HG03139 (cell line): ENCODE measurements around the gene ADD3.
"Not testable (repeated sequence)": the region's sequence is repeated elsewhere in the genome, so short reads cannot be mapped to it uniquely, and the experiment has no call there.

ENCODE experiments used
- ATAC-seq: cut with Tn5 transposase; IDR thresholded peaks from one replicate; pipeline ENCODE4 v1.9.1; 2021; ENCODE audit not compliant: unreplicated experiment

Gene ADD3

DNA sequence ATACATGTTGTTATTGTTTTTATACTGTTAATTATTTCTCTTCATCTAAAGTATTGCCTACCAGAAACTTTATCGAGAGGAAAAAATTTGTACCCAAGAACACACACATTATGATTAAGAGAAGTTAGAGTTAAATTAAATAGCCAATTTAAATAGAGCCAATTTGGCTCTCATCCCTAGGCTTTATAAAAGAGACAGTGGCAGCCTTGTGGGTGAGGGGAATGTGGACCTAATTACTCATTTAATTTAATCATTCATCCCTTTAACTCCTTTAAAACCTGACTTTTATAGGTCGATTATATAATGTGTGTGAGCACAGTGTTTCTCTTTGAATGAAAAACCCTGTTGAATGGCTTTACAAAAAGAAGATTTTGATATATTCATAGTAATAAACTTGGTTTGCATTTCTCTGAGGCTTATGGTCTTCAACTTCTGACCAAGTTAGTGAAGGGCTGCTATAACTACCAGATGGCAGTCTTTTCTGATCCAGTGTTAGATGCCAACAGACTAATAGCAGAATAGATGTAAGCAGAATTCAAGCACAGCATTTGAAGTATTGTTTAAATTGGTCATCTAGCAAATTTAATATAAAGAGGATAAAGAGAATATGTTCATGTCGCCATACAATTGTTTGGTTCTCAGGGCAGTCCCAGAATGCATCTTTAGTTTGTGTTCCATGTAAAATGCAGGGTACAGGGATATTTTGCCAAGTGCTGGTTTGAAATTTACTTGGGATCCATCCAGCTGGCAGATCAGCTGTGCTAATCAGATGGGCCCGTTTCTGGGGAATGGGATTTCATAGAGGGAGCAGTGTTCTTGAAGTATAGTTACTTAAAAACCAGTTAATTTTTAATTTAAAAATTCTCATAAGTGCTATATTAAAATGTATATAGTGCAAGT is 25.3 kb downstream of the ADD3 start:
- ATAC-seq, result no peak

DNA sequence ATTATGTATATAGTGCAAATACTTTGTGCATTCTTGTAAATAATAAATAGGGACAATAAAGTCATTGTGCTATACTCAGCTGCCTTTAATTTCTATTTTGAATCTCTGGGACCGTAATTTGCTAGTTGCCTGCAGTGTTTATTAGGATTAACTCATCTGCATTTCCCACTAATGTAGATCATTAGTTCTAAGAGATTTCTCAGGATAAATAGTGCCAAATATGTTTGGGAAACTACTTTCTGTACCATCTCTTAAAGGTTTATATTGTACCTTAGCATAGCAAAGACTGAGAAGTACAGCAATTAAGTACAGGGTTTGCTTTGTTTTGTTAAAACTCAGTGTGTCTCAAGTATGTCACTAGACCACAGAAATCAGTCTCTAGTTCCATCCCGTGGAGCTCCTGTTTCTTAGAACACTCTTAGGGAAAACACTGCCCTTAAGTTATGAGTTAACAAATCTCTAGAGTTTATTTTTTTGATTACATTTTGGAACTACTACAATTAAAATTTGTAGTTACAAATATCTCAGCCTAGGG is 26.0 kb downstream of the ADD3 start:
- no peak for ATAC-seq

DNA sequence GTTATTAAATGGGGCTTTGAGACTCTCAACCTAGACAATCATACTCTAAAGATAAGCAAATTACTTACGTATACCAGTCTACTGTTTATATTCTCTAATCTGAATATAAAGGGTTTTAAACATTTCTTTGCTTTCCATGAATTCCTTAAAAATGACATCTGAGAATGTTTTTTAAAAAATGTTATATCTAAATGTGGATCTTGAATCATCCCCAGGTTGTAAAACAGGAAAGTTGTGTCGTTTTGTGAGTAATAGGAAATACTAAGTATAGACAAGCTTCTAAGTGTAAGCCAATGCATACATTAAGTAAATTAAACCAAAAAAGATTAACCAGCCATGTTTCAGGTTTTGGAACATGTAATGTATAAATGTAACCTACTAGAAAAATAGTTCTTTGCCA is 26.8 kb downstream of the ADD3 start:
- ATAC-seq, result no peak

DNA sequence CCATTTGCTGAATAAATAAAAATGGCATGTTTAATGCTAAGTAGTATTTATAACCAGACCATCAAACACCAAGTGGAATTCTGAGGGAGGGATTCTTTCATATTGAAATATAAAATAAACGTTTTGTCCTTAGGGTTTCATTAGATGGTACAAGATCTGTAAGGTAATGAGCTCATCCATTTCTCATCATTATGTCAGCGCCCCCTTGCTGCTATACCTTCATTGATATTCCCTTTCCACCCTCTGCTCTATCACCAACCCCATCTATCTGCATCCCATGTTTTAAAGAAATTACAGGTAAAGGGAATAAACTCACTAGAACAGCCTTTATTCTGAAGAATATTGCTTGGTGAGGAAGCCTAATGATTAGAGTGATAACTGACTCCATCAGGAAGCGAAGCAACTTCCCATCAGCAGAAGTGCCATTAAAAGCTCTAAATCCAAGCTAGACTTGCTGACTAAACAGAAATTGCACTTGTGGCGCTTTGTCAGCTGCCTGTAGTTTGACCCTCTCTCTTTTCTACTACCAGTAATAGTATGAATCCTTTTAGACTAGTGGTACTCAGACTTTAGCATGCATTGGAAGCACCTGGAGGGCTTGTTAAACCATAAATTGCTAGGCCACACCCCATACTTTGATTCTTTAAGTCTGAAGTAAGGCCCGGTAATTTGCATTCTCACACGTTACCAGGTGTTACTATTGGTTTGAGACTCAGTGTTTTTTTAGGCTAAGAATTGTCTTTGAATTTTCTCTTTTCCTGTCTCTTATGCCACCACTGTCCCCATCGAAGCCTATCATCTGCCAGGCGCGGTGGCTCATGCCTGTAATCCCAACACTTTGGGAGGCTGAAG is 27.5 kb downstream of the ADD3 start:
- no peak for ATAC-seq

DNA sequence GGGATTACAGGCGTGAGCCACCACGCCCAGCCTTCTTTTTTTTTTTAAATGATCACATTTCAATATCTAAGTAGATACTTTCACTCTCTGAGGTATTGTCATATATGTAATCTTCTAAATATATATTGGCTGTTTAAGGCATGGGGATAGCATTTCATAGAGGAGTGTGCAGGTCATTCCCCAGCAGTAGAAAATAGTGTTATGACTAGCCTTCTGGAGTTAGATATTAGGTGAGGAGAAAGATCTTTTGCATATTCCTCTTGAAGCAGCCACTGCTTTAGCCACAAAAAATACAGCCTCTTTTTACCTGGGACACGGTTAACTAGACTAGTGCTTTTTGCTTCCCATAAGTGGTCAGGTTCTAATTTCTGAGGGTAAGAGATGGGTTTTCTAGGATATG is 28.9 kb downstream of the ADD3 start:
- peak; percentile 76 for ATAC-seq

DNA sequence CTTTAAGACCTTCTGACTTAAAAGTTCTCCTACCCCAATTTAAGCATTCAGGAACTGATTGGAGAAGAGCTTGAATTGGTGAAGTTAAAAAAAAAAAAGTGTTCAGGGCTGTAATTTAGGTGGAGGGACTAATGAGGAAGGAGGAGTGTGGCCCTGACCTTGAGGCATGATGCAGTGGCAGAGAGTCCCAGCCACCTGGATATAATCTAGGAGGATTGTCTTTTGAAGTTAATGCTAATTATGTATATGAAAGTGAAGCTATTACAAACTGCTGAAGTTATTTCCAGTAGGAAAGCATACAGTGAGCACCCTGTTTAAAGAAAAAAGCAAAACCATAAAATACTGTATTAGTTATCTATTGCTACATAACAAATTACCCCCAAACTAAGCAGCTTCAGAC is 31.5 kb downstream of the ADD3 start:
- no peak for ATAC-seq

DNA sequence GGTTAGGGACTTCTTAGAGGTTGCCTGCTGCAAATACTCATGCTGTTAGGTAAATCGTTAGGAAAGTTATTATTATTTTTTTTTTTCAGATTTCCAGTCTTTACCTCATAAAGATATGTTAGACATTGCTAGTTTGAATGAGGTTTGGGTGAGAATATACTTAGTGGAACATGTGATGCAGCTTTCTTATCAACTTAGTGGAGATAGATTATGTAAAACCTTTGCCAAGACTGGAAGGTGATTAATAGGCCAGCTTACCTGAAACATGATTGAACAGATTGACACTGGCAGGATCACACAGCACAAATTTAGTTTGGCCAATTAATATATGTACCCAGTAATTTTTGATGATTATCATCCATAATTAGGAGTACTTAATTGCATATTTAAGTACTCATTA is 32.3 kb downstream of the ADD3 start:
- no peak for ATAC-seq

DNA sequence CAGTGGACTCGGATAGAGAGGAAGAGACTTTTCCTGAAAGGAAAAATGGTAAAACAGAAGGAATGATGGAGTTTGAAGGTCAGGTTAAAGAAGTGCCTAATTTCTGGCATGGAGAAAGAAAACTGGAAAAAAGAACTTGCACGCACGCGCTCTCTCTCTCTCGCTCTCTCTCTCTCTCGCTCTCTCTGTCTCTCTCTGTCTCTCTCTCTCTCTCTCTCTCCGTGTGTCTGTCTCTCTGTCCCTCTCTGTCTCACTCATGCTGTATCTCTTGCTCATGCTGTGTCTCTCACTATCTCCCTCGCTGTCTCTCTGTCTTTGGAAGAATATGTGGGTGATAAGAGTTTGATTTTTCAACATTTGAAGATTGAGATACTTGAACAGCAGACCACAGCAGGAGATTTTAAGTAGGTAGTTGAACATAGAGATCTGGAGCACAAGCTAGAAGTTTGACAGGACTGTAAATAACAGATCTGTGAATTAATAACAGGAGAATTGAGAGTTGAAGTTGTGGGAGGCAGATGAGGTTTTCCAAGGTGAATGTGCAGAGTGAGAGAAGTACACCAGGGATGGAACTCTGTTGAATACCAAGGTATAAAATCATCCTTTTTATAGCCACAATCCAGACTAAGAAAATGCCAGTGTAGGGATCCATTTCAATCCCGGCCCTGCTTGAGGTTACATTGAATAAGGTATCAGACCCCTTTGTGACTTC is 33.1 kb downstream of the ADD3 start:
- ATAC-seq, result no peak

DNA sequence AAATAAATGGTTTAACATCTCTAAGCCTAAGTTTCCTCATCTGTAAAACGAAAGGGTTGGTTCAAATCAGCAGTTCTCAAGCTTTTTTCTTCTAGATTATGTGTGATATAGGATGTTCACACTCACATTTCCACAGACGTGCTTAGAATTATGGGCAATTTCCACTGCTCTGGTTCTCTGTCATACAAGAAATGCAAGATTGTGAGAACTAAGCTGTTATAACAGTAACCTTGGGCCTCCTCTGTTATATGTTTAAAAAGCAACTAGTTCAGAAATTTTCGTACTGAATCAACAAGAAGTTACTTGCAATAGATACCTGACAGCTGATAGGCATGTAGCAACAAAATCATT is 33.7 kb downstream of the ADD3 start:
- no peak for ATAC-seq

DNA sequence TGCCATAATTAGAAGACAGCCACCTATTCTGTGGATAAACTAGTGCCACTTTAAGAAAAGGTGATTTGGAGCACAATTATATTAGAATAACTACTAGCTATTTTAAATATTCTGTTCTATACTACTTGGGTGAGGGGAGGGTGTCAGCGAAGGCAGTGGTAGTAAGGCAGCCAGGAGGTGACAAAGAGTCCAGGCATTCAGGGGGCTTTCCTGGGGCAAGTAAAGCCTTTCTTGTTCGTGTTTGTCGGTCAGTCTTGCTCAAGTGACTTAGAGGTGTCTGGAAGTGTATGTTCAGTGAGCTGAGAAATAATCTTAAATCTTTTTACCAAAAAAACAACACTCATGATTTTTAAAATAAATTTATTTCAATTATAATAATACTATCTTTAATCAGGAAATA is 34.4 kb downstream of the ADD3 start:
- ATAC-seq, result no peak

DNA sequence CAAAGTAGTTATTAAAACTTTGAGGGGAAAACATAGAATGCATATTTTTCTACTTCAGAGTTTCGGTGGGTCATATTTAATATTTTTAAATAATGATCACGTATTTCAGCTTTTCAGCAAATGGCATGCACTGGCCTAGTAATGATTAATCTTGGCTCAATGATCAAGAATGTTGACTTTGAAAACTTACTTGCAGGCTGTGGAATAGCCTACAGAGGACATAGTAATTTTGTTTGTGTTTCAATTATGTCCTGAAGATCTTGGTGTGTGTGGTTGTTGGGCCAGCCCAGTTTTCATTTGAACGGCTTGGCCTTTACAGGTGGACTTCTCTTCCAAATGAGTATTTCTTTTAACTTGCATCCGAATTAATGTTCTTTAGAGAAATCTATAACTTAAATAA is 35.1 kb downstream of the ADD3 start:
- ATAC-seq, result no peak

DNA sequence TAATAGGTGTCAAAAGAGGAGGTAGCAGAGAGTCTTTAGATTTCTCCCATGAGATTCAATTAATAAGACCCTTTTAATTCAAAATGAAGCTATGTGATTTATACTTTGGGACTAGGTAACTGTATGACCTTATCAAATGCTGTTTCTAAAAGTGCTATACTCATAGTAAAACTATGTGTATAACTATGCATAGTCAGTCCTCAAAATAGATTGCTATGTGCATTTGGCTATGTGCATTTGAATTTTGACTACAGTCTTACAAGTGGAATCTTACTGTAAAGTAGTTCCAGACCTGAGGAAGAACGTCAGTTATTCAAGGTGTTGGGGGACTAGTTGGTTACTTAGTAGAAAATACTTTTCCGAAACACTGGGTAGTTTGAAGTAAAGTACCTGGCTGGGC is 36.9 kb downstream of the ADD3 start:
- no peak for ATAC-seq

DNA sequence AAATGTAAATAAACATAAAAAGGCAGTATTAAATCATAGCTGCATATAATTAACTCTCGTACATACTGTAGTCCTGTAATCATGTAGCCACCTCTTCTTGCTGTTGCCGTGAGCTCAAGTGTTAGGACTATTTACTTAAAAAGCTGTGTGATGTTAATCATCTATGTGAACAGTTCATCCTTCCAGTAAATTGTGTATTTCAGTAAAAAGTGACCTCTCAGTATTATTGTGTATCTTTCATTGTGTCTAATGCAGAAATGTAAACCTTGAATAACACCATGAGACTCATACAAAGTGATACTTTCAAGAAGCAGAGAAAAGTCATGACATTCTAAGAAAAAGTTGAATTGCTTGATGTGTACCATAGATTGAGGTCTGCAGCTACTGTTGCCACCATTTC is 38.0 kb downstream of the ADD3 start:
- ATAC-seq, result no peak

DNA sequence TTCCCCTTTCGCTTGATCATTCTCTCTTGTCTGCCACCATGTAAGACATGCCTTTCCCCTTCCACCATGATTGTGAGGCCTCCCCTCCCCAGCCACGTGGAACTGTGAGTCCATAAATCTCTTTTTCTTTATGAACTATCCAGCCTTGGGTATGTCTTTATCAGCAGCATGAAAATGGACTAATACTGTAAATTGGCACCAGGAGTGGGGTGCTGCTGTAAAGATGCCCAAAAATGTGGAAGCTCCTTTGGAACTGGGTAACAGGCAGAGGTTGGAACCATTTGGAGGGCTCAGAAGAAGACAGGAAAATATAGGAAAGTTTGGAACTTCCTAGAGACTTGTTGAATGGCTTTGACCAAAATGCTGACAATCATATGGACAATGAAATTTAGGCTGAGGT is 40.4 kb downstream of the ADD3 start:
- ATAC-seq, result not testable (repeated sequence)

DNA sequence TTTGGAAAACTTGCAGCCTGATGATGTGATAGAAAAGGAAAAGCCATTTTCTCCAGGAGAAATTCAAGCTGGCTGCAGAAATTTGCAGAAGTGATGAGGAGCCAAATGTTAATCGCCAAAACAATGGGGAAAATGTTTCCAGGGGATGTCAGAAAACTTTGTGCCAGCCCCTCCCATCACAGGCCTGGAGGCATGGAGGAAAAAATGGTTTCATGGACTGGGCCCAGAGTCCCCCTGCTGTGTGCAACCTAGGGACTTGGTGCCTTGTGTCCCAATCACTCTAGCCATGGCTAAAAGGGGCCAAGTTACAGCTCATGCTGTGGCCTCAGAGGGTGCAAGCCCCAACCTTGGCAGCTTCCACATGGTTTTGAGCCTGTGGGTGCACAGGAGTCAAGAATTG is 41.0 kb downstream of the ADD3 start:
- no peak for ATAC-seq

DNA sequence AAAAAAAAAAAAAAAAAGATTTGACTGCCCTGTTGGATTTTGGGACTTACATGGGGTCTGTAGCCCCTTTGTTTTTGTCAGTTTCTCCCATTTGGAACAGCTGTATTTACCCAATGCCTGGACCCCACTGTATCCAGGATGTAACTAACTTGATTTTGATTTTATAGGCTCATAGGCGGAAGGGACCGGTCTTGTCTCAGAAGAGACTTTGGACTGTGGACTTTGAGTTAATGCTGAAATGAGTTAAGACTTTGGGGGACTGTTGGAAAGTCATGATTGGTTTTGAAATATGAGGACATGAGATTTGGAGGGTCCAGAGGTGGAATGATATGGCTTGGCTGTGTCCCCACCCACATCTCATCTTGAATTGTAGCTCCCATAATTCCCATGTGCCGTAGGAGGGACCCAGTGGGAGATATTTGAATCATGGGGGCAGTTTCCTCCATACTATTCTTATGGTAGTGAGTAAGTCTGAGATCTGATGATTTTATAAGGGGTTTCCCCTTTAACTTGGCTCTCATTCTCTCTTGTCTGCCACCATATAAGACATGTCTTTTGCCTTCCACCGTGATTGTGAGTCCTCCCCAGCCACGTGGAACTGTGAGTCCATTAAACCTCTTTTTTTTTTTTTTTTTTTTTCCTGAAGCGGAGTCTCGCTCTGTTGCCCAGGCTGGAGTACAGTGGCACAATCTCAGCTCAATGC is 42.3 kb downstream of the ADD3 start:
- ATAC-seq, result not testable (repeated sequence)

DNA sequence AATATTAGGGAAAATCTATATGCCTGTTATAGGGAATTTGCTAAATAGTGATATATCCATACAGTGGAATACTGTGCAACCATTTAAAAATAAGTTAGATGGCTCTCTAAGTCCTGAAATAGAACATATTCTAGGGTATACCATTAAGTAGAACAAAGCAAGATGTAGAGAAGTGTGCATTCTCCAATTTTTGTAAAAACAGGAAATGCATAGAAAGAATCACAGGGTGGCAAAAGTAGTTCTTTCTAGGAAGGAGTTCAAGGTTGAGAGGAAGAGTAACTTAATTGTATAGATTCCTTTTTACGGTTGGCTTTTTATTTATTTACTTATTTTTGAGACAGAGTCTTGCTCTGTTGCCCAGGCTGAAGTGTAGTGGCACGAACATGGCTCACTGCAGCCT is 43.7 kb downstream of the ADD3 start:
- no peak for ATAC-seq

DNA sequence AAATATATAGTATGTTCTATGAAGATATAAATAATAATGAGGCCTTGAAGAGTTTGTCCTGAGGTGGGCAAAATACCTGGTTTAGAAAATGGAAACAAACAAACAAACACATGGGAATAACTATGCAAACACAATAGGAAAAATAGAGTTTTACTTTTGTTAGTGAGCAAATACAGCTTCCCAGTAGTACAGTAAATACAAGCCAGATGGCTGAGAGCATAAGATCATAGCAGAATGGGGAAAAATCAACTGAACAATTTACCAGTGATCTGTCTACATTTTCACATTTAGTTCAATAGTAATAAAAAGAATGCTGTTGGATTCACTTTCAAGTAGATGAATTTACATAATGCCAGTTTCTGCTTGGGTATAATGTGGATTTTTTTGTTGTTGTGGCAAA is 45.1 kb downstream of the ADD3 start:
- no peak for ATAC-seq

DNA sequence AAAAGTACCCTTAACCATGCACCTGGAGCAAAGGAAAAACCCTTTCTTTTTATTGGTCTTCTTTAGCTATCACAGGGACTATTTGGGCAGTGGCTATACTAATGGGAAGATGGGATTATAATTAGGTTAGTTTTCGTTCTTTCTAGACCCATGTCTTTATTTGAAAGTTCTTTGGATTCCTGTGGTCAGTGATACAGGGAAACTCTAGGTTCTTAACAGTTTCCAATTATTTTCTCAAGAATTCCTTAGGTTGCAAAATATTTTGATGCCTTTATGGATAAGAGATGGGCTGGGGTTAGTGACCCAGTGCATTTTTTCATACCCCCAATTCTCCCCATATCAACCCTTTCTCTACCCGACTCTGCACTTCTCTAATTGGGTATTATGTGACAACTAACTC is 49.0 kb downstream of the ADD3 start:
- ATAC-seq, result no peak

DNA sequence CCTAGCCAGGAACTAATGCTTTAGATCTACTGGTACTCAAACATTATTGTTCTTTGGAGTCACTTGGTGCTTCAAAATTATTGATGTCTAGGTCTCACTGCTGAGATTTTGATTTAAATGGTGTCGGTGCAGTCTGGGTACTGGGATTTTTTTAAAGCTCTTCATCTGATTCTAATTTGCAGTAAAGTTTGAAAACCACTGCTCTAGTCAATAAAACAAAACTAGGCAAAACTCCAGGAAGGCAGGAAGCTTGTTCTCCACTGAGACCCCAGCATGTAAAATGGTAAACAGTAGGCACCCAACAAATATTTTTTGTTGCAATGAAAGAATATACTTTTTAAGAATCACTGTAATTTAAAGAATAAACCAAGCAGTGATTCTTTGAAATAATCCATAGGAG is 49.7 kb downstream of the ADD3 start:
- no peak for ATAC-seq

DNA sequence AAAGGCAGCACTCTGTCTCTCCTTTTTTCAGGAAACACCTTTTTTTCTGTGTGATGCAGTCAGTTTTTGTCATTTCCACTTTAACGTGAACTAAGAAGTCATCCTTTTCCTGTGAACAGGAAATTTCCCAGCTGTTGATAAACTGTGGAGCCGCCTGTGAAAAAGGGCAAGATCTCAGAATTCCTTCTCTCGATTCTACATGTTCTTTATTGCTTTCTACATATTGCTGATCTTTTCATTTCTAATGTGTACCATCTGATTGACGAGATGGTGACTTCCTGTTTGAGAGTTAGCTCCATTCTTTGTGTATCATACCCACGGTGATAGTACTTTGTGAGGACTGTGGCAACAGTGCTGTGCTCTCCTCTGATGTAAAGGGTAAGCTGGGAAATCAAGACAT is 50.4 kb downstream of the ADD3 start:
- ATAC-seq, result no peak
